K562 (cell line): ENCODE data around the gene POLL. TPM values are rescaled to one million over a fixed set of nuclear protein-coding genes. Genes with fewer than 3 reads are reported as not detected.

ENCODE experiments used
- CHAMP1 ChIP-seq: fragments of 450-650 bp; IDR thresholded peaks from 2 replicates; pipeline ENCODE4 v1.6.1; 2016; ENCODE audit warnings: mild to moderate bottlenecking
- E2F8 ChIP-seq: fragments of 450-650 bp; IDR thresholded peaks from 2 replicates; pipeline ENCODE4 v1.7.1; 2018; ENCODE audit warnings: mild to moderate bottlenecking, low read depth; ENCODE audit not compliant: partially characterized antibody
- HNRNPLL ChIP-seq: fragments of 200-400 bp; formaldehyde crosslinking; IDR thresholded peaks from 2 replicates; pipeline ENCODE4 v1.6.1; 2017; ENCODE audit warnings: low read length, low read depth, mild to moderate bottlenecking; ENCODE audit not compliant: poor library complexity, severe bottlenecking
- KDM1A ChIP-seq, 2 experiments: fragments of 450-650 bp; IDR thresholded peaks; 2 replicates each; pipeline ENCODE4 v1.6.1; 2016; ENCODE audit warnings: mild to moderate bottlenecking in 2 of 2
- MTA1 ChIP-seq: fragments of 450-650 bp; IDR thresholded peaks from 2 replicates; pipeline ENCODE4 v1.6.1; 2017; ENCODE audit warnings: borderline replicate concordance
- NBN ChIP-seq: fragments of 450-650 bp; IDR thresholded peaks from 2 replicates; pipeline ENCODE4 v1.6.1; 2016; ENCODE audit warnings: low read depth, mild to moderate bottlenecking
- NR2C1 ChIP-seq, 2 experiments: fragments of 450-650 bp; IDR thresholded peaks; 2 replicates each; pipeline ENCODE4 v1.6.1; 2017; ENCODE audit warnings: mild to moderate bottlenecking in 2 of 2, antibody characterized with exemption in 1 of 2, inconsistent platforms in 1 of 2, missing compliant biosample characterization in 1 of 2, missing genetic modification characterization in 1 of 2
- NR2F6 ChIP-seq: fragments of 450-650 bp; formaldehyde crosslinking; IDR thresholded peaks from 2 replicates; pipeline ENCODE4 v1.4.0; 2020; ENCODE audit warnings: mild to moderate bottlenecking
- PHB ChIP-seq: fragments of 250-450 bp; sonication (Bioruptor Pico); IDR thresholded peaks from 2 replicates; pipeline ENCODE4 v1.5.0; 2021
- TGIF2 ChIP-seq: sonication (generic); formaldehyde crosslinking; IDR thresholded peaks from 2 replicates; pipeline ENCODE4 v1.8.1; 2022; ENCODE audit warnings: mild to moderate bottlenecking, missing genetic modification reagents, moderate library complexity
- TRIM24 ChIP-seq, 2 experiments: fragments of 450-650 bp; IDR thresholded peaks; 2 replicates each; pipeline ENCODE4 v1.6.1; 2016
- XRCC3 ChIP-seq: fragments of 450-650 bp; IDR thresholded peaks from 2 replicates; pipeline ENCODE4 v1.6.1; 2017; ENCODE audit warnings: mild to moderate bottlenecking, moderate library complexity
- ZNF121 ChIP-seq: sonication (generic); formaldehyde crosslinking; conservative IDR thresholded peaks from 2 replicates; pipeline ENCODE4 v1.8.0; 2022; ENCODE audit warnings: missing genetic modification reagents
- polyA plus RNA-seq, 8 experiments: library from polyadenylated mRNA; depleted of rRNA in 4 of 8; stranded (reverse) in 5 of 8; unstranded in 3 of 8; fragments of >200 nt; fragmentation: Nextera tagmentation in 2 of 8; fragmentation: Illumina TruSeq in 1 of 8; extraction: Ambion mirVana in 2 of 8; extraction: Trizol in 1 of 8; gene quantifications; 2 replicates each; pipeline versions ENCODE4 v1.2.1 to v1.2.3, GENCODE V29; 2011 to 2014; ENCODE audit warnings: inconsistent platforms in 1 of 8, missing spikeins in 1 of 8
- total RNA-seq, 7 experiments: library from RNA; depleted of rRNA in 6 of 7; stranded (reverse); fragments of >200 nt in 6 of 7; fragmentation: Illumina TruSeq in 2 of 7; extraction: Trizol in 2 of 7; gene quantifications; 2 replicates each; pipeline versions ENCODE4 v1.2.1 to v1.2.3, GENCODE V29; 2011 to 2021; ENCODE audit warnings: low replicate concordance in 1 of 7
- TF ChIP-seq, protein P1 (sequence below): conservative IDR thresholded peaks from 2 replicates; pipeline ENCODE4 v1.6.1; 2011; ENCODE audit warnings: low read depth, mild to moderate bottlenecking, low read length; ENCODE audit not compliant: control insufficient read depth
- TF ChIP-seq, protein P2 (sequence below), 2 experiments: fragments of 450-650 bp in 1 of 2; IDR thresholded peaks; 2 replicates each; pipeline ENCODE4 v1.6.1; 2011 to 2017; ENCODE audit warnings: low read depth in 2 of 2, antibody characterized with exemption in 1 of 2, borderline replicate concordance in 1 of 2, low read length in 1 of 2, mild to moderate bottlenecking in 1 of 2, mixed read lengths in 1 of 2; ENCODE audit not compliant: control insufficient read depth in 1 of 2
- TF ChIP-seq, protein P3 (sequence below): IDR thresholded peaks from 2 replicates; pipeline ENCODE4 v1.6.1; 2011; ENCODE audit not compliant: insufficient read length; ENCODE audit errors: extremely low read depth

The POLL gene
- total and polyA plus RNA-seq, 9 of the 15 experiments (the other 6 are each of a cell fraction or from before 2014, with no cell fraction given) = 1.2 to 18.7 (median 10.9) TPM

- peak; percentile 97 for TF ChIP-seq HNRNPLL
- TF ChIP-seq, protein P1, sequence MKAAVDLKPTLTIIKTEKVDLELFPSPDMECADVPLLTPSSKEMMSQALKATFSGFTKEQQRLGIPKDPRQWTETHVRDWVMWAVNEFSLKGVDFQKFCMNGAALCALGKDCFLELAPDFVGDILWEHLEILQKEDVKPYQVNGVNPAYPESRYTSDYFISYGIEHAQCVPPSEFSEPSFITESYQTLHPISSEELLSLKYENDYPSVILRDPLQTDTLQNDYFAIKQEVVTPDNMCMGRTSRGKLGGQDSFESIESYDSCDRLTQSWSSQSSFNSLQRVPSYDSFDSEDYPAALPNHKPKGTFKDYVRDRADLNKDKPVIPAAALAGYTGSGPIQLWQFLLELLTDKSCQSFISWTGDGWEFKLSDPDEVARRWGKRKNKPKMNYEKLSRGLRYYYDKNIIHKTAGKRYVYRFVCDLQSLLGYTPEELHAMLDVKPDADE = no peak
- TF ChIP-seq NBN = no peak
- TF ChIP-seq KDM1A (IDR thresholded peaks at IDR 0.05) = peak in 1 of 2 experiments; percentile 72; a peak in 1 of 4 replicates
- no peak for TF ChIP-seq MTA1
- no peak for TF ChIP-seq CHAMP1
- TF ChIP-seq NR2C1 (IDR thresholded peaks at IDR 0.05) = peak; percentile 99
- TF ChIP-seq NR2C1 (tag; IDR thresholded peaks at IDR 0.05) = peak; percentile 99
- TF ChIP-seq ZNF121 (CRISPR knock-in tag) = no peak
- TF ChIP-seq PHB (CRISPR knock-in tag) = no peak
- TF ChIP-seq, protein P2, sequence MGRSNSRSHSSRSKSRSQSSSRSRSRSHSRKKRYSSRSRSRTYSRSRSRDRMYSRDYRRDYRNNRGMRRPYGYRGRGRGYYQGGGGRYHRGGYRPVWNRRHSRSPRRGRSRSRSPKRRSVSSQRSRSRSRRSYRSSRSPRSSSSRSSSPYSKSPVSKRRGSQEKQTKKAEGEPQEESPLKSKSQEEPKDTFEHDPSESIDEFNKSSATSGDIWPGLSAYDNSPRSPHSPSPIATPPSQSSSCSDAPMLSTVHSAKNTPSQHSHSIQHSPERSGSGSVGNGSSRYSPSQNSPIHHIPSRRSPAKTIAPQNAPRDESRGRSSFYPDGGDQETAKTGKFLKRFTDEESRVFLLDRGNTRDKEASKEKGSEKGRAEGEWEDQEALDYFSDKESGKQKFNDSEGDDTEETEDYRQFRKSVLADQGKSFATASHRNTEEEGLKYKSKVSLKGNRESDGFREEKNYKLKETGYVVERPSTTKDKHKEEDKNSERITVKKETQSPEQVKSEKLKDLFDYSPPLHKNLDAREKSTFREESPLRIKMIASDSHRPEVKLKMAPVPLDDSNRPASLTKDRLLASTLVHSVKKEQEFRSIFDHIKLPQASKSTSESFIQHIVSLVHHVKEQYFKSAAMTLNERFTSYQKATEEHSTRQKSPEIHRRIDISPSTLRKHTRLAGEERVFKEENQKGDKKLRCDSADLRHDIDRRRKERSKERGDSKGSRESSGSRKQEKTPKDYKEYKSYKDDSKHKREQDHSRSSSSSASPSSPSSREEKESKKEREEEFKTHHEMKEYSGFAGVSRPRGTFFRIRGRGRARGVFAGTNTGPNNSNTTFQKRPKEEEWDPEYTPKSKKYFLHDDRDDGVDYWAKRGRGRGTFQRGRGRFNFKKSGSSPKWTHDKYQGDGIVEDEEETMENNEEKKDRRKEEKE (IDR thresholded peaks at IDR 0.05; ENCODE audit: borderline replicate concordance in 1 of 2, control insufficient read depth in 1 of 2, low read depth in 2 of 2, low read length in 1 of 2) = no peak
- no peak for TF ChIP-seq XRCC3
- TF ChIP-seq, protein P3, sequence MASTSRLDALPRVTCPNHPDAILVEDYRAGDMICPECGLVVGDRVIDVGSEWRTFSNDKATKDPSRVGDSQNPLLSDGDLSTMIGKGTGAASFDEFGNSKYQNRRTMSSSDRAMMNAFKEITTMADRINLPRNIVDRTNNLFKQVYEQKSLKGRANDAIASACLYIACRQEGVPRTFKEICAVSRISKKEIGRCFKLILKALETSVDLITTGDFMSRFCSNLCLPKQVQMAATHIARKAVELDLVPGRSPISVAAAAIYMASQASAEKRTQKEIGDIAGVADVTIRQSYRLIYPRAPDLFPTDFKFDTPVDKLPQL = no peak
- TF ChIP-seq TRIM24 (IDR thresholded peaks at IDR 0.05) = no peak
- no peak for TF ChIP-seq TGIF2
- no peak for TF ChIP-seq NR2F6 (CRISPR knock-in tag)
- TF ChIP-seq E2F8 = peak; percentile 61
These were observed at the start of gene POLL, which contains the start of gene DPCD (continued) for GRCh38 chr10:101587725-101588653.
